HepG2 (cell line): ENCODE results near the gene ANXA11. TPM values are rescaled to one million over a fixed set of nuclear protein-coding genes. Genes with fewer than 3 reads are reported as not detected.

ENCODE experiments used
- ATAC-seq: fragments of 200-7000 bp; cut with Tn5 transposase; 3 replicates; pipeline ENCODE4 v1.9.1; 2020; ENCODE audit warnings: mild to moderate bottlenecking, moderate library complexity
- BruUV-seq: library from RNA; stranded (reverse); fragments of 400-500 nt; replicated peaks from 2 replicates; lab custom pipeline; 2021; lab: Mats Ljungman, UMichigan
- CTCF ChIA-PET: fragments of 300-600 bp; formaldehyde crosslinking; extraction: SDS; loops from one replicate; lab custom pipeline; 2021; ENCODE audit warnings: low total read pairs, inconsistent platforms, low intra/inter-chr PET ratio; lab: Yijun Ruan, JAX
- POLR2A ChIA-PET: fragments of 350-600 bp; sonication (Branson Sonifier 250); formaldehyde crosslinking; loops from one replicate; lab custom pipeline; 2020; ENCODE audit warnings: antibody characterized with exemption, inconsistent platforms; lab: Yijun Ruan, JAX
- DNase-seq: peaks from one replicate; pipeline ENCODE4 v3.0.0-alpha.2; 2015; ENCODE audit warnings: low spot score
- FAIRE-seq: peaks from 3 replicates; lab custom pipeline; 2011; peaks lifted over from hg19 to GRCh38; lab: Jason Lieb, UNC
- H2AFZ ChIP-seq: one replicate; pipeline ENCODE4 v1.6.1; 2011; ENCODE audit warnings: low read length, inconsistent platforms
- H3K27ac ChIP-seq: fragments of 300-600 bp; 3 replicates; pipeline ENCODE4 v1.8.0; 2011; ENCODE audit warnings: mixed run types, mild to moderate bottlenecking, mixed read lengths, low read length, inconsistent platforms; ENCODE audit not compliant: insufficient read depth; ENCODE audit errors: extremely low read length
- H3K27me3 ChIP-seq, 2 experiments: fragments of 200-600 bp in 1 of 2; 2 replicates in 1 of 2; 3 replicates in 1 of 2; pipeline versions ENCODE4 v1.6.0 to v1.8.0; 2011; ENCODE audit warnings: low read length in 2 of 2, mild to moderate bottlenecking in 2 of 2, moderate library complexity in 2 of 2, inconsistent platforms in 1 of 2; ENCODE audit not compliant: insufficient read depth in 2 of 2, control insufficient read depth in 1 of 2
- H3K36me3 ChIP-seq, 2 experiments: fragments of 200-600 bp in 1 of 2; replicated peaks in 1 of 2; 2 replicates in 1 of 2; 3 replicates in 1 of 2; pipeline versions ENCODE4 v1.5.1 to v1.8.0; 2011; ENCODE audit warnings: low read length in 2 of 2, inconsistent platforms in 1 of 2; ENCODE audit not compliant: insufficient read depth in 2 of 2, control insufficient read depth in 1 of 2
- H3K4me1 ChIP-seq: 2 replicates; pipeline ENCODE4 v1.5.1; 2012; ENCODE audit warnings: low read length, inconsistent platforms; ENCODE audit not compliant: insufficient read depth
- H3K4me2 ChIP-seq: 2 replicates; pipeline ENCODE4 v1.6.0; 2011; ENCODE audit warnings: low read depth, low read length, inconsistent platforms
- H3K4me3 ChIP-seq, 3 experiments: fragments of 200-600 bp in 1 of 3; sonication (generic), shearing (Covaris generic) in 1 of 3; replicated peaks in 1 of 3; 2 replicates each; pipeline ENCODE4 v1.5.1; 2011 to 2016; ENCODE audit warnings: low read length in 3 of 3, inconsistent platforms in 2 of 3, low read depth in 2 of 3, mild to moderate bottlenecking in 2 of 3, control low read depth in 1 of 3, mixed read lengths in 1 of 3; ENCODE audit not compliant: insufficient read depth in 1 of 3
- H3K79me2 ChIP-seq: one replicate; pipeline ENCODE4 v1.6.1; 2011; ENCODE audit warnings: low read length, inconsistent platforms; ENCODE audit not compliant: insufficient read depth
- H3K9ac ChIP-seq: 2 replicates; pipeline ENCODE4 v1.6.0; 2011; ENCODE audit warnings: mild to moderate bottlenecking, low read depth, low read length, inconsistent platforms; ENCODE audit not compliant: insufficient read depth
- H3K9me3 ChIP-seq: 2 replicates; pipeline ENCODE4 v1.5.1; 2012; ENCODE audit warnings: mild to moderate bottlenecking, low read length
- H4K20me1 ChIP-seq: 2 replicates; pipeline ENCODE4 v1.6.0; 2011; ENCODE audit warnings: inconsistent platforms, mild to moderate bottlenecking, low read length, moderate library complexity; ENCODE audit not compliant: insufficient read depth
- AGO1 ChIP-seq: fragments of 200-400 bp; formaldehyde crosslinking; IDR thresholded peaks from 2 replicates; pipeline ENCODE4 v1.6.1; 2017; ENCODE audit warnings: mild to moderate bottlenecking, low read depth, low read length, moderate library complexity; ENCODE audit not compliant: poor library complexity, severe bottlenecking
- ATF5 ChIP-seq: sonication (generic); formaldehyde crosslinking; IDR thresholded peaks from 2 replicates; pipeline ENCODE4 v1.4.0; 2020; ENCODE audit warnings: mild to moderate bottlenecking, low read depth, missing genetic modification reagents
- CSRNP1 ChIP-seq: sonication (generic); formaldehyde crosslinking; IDR thresholded peaks from 2 replicates; pipeline ENCODE4 v1.8.1; 2023; ENCODE audit warnings: mild to moderate bottlenecking, missing genetic modification reagents
- MED8 ChIP-seq: sonication (generic); formaldehyde crosslinking; IDR thresholded peaks from 2 replicates; pipeline ENCODE4 v1.8.1; 2023; ENCODE audit warnings: mild to moderate bottlenecking, missing genetic modification reagents; ENCODE audit not compliant: insufficient replicate concordance
- MIER2 ChIP-seq: IDR thresholded peaks from 2 replicates; pipeline ENCODE4 v1.6.1; 2016; ENCODE audit warnings: missing biosample characterization, missing genetic modification reagents
- MXD3 ChIP-seq: IDR thresholded peaks from 2 replicates; pipeline ENCODE4 v1.6.1; 2016; ENCODE audit warnings: mild to moderate bottlenecking, missing biosample characterization, missing genetic modification reagents
- PITX1 ChIP-seq: sonication (generic); formaldehyde crosslinking; IDR thresholded peaks from 2 replicates; pipeline ENCODE4 v1.5.1; 2020; ENCODE audit warnings: mild to moderate bottlenecking, missing genetic modification reagents
- RFX3 ChIP-seq: IDR thresholded peaks from 2 replicates; pipeline ENCODE4 v1.6.1; 2016; ENCODE audit warnings: missing biosample characterization, missing genetic modification reagents
- STAT6 ChIP-seq: sonication (generic); formaldehyde crosslinking; IDR thresholded peaks from 2 replicates; pipeline ENCODE4 v1.4.0; 2020; ENCODE audit warnings: missing genetic modification reagents, mild to moderate bottlenecking, borderline replicate concordance
- ZNF124 ChIP-seq: sonication (generic); formaldehyde crosslinking; IDR thresholded peaks from 2 replicates; pipeline ENCODE4 v1.4.0; 2020; ENCODE audit warnings: missing genetic modification reagents
- ZNF432 ChIP-seq: sonication (generic); formaldehyde crosslinking; IDR thresholded peaks from 2 replicates; pipeline ENCODE4 v1.5.0; 2020; ENCODE audit warnings: missing genetic modification reagents, mild to moderate bottlenecking, borderline replicate concordance
- ZNF777 ChIP-seq: sonication (generic); formaldehyde crosslinking; IDR thresholded peaks from 2 replicates; pipeline ENCODE4 v1.4.0; 2020; ENCODE audit warnings: missing genetic modification reagents
- ZSCAN9 ChIP-seq: IDR thresholded peaks from 2 replicates; pipeline ENCODE4 v1.6.1; 2016; ENCODE audit warnings: borderline replicate concordance
- WGBS: methylation state at CpG from one replicate; pipeline ENCODE4 v1.1.6; 2017; ENCODE audit warnings: low lambda C conversion rate; 5-methylcytosine and 5-hydroxymethylcytosine counted together
- in situ Hi-C: cut with HindIII; loops from 2 replicates; pipeline ENCODE4 v1.10.0; 2017; ENCODE audit warnings: low pct_unique_long_range_greater_than_20kb; ENCODE audit not compliant: extremely low pct_ligation_motif_present
- intact Hi-C: fragments of 100-400 bp; cut with micrococcal nuclease; formaldehyde crosslinking; loops from one replicate; pipeline ENCODE4 v1.10.0; 2022; ENCODE audit not compliant: unreplicated experiment
- polyA plus RNA-seq, 8 experiments: library from polyadenylated mRNA; depleted of rRNA in 3 of 8; stranded (reverse) in 7 of 8; unstranded in 1 of 8; fragments of >200 nt; fragmentation: Illumina TruSeq in 4 of 8; extraction: Trizol in 4 of 8; gene quantifications; 2 replicates each; pipeline versions ENCODE4 v1.2.1 to v1.2.3, GENCODE V29; 2011 to 2016; ENCODE audit warnings: low read depth in 4 of 8, missing spikeins in 1 of 8, mixed read lengths in 1 of 8; ENCODE audit not compliant: insufficient read depth in 1 of 8
- total RNA-seq, 5 experiments: library from RNA; depleted of rRNA; stranded (reverse); fragments of >200 nt; fragmentation: Illumina TruSeq; extraction: Trizol; gene quantifications; 2 replicates each; pipeline ENCODE4 v1.2.3, GENCODE V29; 2016; ENCODE audit warnings: low read depth in 1 of 5

ANXA11 gene
- total and polyA plus RNA-seq, 2 of the 13 experiments (the other 11 are each of a cell fraction or from before 2014, with no cell fraction given): 30.6 to 51.5 TPM

- no peaks in the 10 kb centered on the region for H3K79me2 ChIP-seq
- no peak for TF ChIP-seq AGO1
- TF ChIP-seq ATF5 (CRISPR knock-in tag): no peak
- no peak for TF ChIP-seq ZNF432 (CRISPR knock-in tag)
- no peak for TF ChIP-seq MXD3
- TF ChIP-seq ZNF124 (CRISPR knock-in tag): no peak
- TF ChIP-seq ZSCAN9 (CRISPR knock-in tag): no peak
- no peak for TF ChIP-seq MED8 (CRISPR knock-in tag)
- TF ChIP-seq RFX3 (CRISPR knock-in tag): no peak
- no peak for TF ChIP-seq MIER2 (CRISPR knock-in tag)
- no peak for TF ChIP-seq CSRNP1 (CRISPR knock-in tag)
- no peak for TF ChIP-seq STAT6 (CRISPR knock-in tag)
- TF ChIP-seq PITX1 (CRISPR knock-in tag): no peak
- TF ChIP-seq ZNF777: no peak
- peaks cover 14 to 61% of the 10 kb centered on the region in 2 experiments; a peak in 4 of 5 replicates for H3K36me3 ChIP-seq
- WGBS: 96% methylated on average over 17 of the region's 17 CpGs
- no peaks in the 10 kb centered on the region for H3K9me3 ChIP-seq
- ATAC-seq (no peak), DNase-seq (no peak), FAIRE-seq (no peak)
- no peak overlapping the region for H2AFZ ChIP-seq
- BruUV-seq: no TSS peak
- H4K20me1 ChIP-seq: no peaks in the 10 kb centered on the region
- no peak overlapping the region for H3K27ac ChIP-seq
- ChIA-PET POLR2A (no interaction called here), CTCF (interaction anchor here (0.9 to 2.1 kb wide), 2 partner anchors 16 to 62 kb away, joined by 4 to 10 read pairs; no protein-coding TSS in a partner anchor)
- no peak overlapping the region for H3K4me2 ChIP-seq
- no peak overlapping the region for H3K4me3 ChIP-seq
- H3K9ac ChIP-seq: no peak overlapping the region
- H3K4me1 ChIP-seq: no peaks in the 10 kb centered on the region
- no peaks in the 10 kb centered on the region for H3K27me3 ChIP-seq
- intact Hi-C loops (loop anchor here (1.0 kb wide), 1 partner anchor 43 kb away; no protein-coding TSS in a partner anchor), in situ Hi-C loops (no loop called here)
Measured at GRCh38 chr10:80160361-80161320, 44.7 kb downstream of the ANXA11 start.
